Large intestine (tissue), 3 donors: ENCODE data around the gene DTX3L. TPM values are rescaled to one million over a fixed set of nuclear protein-coding genes. Genes with fewer than 3 reads are reported as not detected.
A peak's percentile ranks its signal among the peaks of the same experiment; 100 is the strongest.

Experiments used
- DNase-seq, 2 donors: peaks; one replicate each; pipeline versions ENCODE4 v3.0.0 to v3.0.0-alpha.2; 2013
- H3K27ac ChIP-seq: one replicate; pipeline ENCODE4 v1.5.1; 2013; ENCODE audit warnings: low read length
- H3K27me3 ChIP-seq: 2 replicates; pipeline ENCODE4 v1.6.1; 2013; ENCODE audit warnings: low read length; ENCODE audit not compliant: control insufficient read depth, insufficient read depth
- H3K36me3 ChIP-seq: 2 replicates; pipeline ENCODE4 v1.6.1; 2013; ENCODE audit warnings: low read length; ENCODE audit not compliant: control insufficient read depth, insufficient read depth
- H3K4me1 ChIP-seq: one replicate; pipeline ENCODE4 v1.6.1; 2013; ENCODE audit warnings: low read length; ENCODE audit not compliant: control insufficient read depth, insufficient read depth
- H3K4me3 ChIP-seq: one replicate; pipeline ENCODE4 v1.5.1; 2013; ENCODE audit warnings: low read length
- H3K9me3 ChIP-seq: one replicate; pipeline ENCODE4 v1.6.1; 2013; ENCODE audit warnings: mild to moderate bottlenecking, low read depth, low read length, moderate library complexity; ENCODE audit not compliant: control insufficient read depth
- WGBS: methylation state at CpG from one replicate; pipeline ENCODE4 v1.1.5; 2013; ENCODE audit warnings: low lambda C conversion rate; ENCODE audit not compliant: insufficient coverage; 5-methylcytosine and 5-hydroxymethylcytosine counted together
- polyA plus RNA-seq: library from polyadenylated mRNA; unstranded; fragments of 120-200 nt; gene quantifications from one replicate; pipeline ENCODE4 v1.2.1, GENCODE V29; 2013

Gene DTX3L
- polyA plus RNA-seq, 1 donor: 34.0 TPM

DNA sequence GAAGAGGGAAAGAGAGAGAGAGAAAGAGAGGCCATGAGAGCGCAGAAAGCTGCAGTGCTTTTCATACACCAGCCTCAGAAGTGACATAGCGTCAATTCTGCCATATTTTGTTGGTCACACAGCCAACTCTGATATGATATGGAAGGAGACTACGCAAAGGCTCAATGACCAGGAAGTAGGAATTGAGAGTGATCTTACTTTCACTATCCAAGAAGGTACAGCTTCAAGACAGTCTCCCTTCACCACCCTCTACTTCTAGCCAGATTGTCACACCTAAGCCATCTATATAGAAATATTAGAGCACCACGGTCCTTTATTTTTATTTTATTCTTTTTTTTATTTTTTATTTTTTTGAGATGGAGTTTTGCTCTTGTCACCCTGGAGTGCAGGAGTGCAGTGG is 34.4 kb downstream of the DTX3L start:
- WGBS: no CpG with 5 or more reads among the region's 4 CpGs
- Histone ChIP-seq H3K27ac (no peak overlapping the region), H3K9me3 (no peaks in the 10 kb centered on the region), H3K4me1 (no peaks in the 10 kb centered on the region), H3K27me3 (no peaks in the 10 kb centered on the region), H3K4me3 (no peak overlapping the region), H3K36me3 (no peaks in the 10 kb centered on the region)
- DNase-seq: no peak

DNA sequence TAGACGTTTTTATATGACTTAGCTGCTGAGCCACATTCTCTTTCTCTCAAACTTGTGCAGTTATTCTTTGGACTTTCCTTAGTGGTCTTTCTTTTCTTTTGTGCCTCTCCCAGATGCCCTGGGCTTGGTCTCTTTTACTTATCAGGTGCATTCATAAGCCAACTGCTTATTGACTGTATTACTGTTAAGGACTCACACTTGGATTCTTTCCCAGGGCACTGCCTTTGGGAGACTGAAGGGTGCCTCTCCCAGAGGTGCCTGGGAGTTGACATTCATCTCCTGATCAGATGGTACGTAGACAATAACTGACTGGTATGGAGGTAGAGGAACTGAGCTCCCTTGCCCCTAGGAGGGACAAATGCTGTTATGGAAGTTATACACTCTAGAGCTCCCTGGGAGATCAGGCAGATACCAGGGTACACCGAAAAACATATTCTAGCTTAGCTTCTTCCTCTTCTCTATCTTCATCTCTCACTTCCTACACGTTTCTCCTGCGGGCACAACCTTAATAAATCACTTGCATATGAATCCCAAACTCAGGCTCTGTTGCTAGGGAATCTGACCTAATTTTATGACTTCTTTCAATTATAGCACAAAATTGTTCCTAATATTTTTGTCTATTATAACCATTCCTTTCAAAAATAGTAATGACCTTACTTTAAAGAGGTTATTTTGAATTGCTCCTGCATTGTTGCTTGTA is 38.0 kb downstream of the DTX3L start:
- H3K4me1 ChIP-seq: no peaks in the 10 kb centered on the region
- H3K4me3 ChIP-seq: no peak overlapping the region
- WGBS: 50% methylated on average over 1 of the region's 5 CpGs
- H3K27me3 ChIP-seq: no peaks in the 10 kb centered on the region
- no peak overlapping the region for H3K27ac ChIP-seq
- H3K9me3 ChIP-seq: no peaks in the 10 kb centered on the region
- no peaks in the 10 kb centered on the region for H3K36me3 ChIP-seq
- no peak for DNase-seq

DNA sequence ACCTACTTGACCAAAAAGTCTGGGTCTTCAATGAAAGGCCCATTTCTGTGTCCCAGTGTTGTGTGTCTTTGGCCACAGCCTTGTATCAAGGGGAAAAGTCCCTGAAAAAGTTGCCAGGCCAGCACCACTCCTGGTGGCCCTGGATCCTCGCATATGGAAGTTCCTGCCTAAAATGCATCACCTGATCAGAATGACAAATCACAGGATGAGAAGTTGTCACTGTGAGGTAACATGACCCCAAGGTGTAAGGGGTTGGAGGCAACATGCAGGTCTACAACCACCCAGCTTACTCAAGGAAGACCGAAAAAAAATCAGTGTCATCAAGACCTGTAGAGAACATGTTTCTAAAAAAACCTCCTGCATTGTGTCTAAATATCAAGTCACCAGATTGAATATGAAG is 38.9 kb downstream of the DTX3L start:
- no CpG with 5 or more reads among the region's 2 CpGs for WGBS
- Histone ChIP-seq H3K4me1 (no peaks in the 10 kb centered on the region), H3K27ac (no peak overlapping the region), H3K9me3 (no peaks in the 10 kb centered on the region), H3K4me3 (no peak overlapping the region), H3K36me3 (no peaks in the 10 kb centered on the region), H3K27me3 (no peaks in the 10 kb centered on the region)
- no peak for DNase-seq

DNA sequence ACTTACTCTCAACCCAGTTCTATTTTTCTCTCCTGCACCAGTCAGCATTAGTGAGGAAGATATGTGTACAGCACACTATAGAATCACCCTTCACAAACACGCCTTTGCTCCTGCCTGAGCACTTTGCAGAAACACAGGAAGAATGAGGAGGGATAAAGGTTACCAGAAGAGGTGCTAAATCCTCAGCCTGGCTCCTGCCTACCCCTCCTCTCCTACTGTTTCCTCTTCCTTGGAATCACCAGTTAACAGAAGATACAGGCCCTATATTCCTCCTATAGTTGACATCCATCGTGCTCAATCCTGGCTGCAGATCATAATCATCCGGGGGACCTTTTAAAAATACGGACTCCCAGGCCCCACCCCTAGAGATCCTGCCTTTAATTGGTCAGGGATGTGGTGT is 42.2 kb downstream of the DTX3L start:
- no peaks in the 10 kb centered on the region for H3K9me3 ChIP-seq
- H3K4me3 ChIP-seq: no peak overlapping the region
- no peak overlapping the region for H3K27ac ChIP-seq
- no peak for DNase-seq
- no CpG with 5 or more reads among the region's 4 CpGs for WGBS
- H3K36me3 ChIP-seq: no peaks in the 10 kb centered on the region
- H3K27me3 ChIP-seq: no peaks in the 10 kb centered on the region
- H3K4me1 ChIP-seq: no peaks in the 10 kb centered on the region

DNA sequence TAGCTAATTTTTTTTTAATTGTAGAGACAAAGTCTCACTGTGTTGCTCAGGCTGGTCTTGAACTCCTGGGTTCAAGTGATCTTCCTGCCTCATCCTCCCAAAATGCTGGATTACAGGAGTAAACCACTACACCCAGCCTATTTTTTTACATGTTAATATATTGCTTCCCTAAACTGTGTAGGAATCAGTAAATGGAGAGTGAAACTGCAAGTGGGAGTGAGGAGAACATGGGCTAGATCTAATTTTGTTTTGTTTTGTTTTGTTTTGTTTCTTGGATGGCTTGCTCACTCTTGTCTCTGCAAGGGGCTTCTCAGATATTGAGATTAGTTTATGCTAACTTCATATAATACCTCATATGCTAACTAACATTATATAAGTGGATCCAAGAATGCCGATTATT is 44.8 kb downstream of the DTX3L start:
- Histone ChIP-seq H3K27me3 (no peaks in the 10 kb centered on the region), H3K27ac (no peak overlapping the region), H3K4me3 (no peak overlapping the region), H3K36me3 (no peaks in the 10 kb centered on the region), H3K9me3 (no peaks in the 10 kb centered on the region), H3K4me1 (no peaks in the 10 kb centered on the region)
- DNase-seq: no peak
- WGBS: 100% methylated on average over 1 of the region's 1 CpG

DNA sequence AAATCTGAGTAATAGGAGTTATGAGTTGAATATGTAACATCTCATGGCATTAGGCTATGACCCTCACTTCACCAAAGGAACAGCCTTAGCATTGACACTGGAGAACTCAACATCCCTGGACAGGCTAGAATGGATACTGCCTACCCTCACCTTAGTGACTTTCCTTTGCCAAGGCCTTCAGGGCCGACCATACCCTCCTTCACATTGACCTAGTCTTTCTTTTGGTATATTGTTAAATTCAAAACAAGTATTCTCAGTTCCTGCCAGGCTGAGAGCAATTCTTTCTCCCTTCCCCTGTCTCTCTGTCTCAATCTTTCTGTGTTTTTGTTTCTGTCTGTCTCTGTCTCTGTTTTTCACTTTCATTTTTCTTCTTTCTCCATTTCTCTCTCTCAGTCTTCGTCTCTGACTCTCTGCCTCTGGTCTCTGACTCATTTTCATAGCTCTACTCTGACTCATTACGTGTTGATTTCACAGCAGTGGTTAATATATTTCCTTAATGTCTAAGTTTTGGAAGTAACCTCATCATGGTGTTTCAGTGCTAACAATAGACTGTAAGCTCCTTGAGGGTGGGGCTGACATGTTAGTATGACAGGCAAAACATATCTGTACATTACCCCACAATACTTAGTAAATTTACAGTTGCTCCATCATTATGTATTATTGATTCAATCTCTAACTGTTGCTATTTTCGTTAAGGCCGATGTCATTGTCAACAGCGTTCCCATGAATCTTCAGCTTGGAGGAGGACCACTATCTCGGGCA is 45.8 kb downstream of the DTX3L start:
- no peak overlapping the region for H3K4me3 ChIP-seq
- no peak overlapping the region for H3K27ac ChIP-seq
- no peaks in the 10 kb centered on the region for H3K4me1 ChIP-seq
- H3K27me3 ChIP-seq: no peaks in the 10 kb centered on the region
- no peak for DNase-seq
- no peaks in the 10 kb centered on the region for H3K36me3 ChIP-seq
- WGBS: 86% methylated on average over 2 of the region's 7 CpGs
- no peaks in the 10 kb centered on the region for H3K9me3 ChIP-seq

DNA sequence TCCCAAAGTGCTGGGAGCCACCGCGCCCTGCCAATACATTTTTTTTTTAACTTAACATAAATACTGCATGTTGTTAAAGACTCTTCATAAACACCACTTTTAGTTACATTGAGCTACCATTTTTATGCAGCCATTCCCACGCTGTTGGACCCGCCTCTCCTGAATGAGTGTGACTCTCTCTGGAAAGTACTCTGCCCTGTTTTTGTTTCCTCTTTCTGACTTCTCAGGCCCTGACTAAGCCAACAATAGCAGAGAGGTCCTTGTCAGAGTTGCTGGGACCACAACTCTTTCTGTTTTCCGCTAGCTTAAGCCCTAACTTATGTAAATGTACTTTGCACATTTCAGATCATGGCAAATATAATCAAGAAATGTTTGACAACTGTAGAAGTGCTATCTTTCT is 48.6 kb downstream of the DTX3L start:
- Histone ChIP-seq H3K36me3 (no peaks in the 10 kb centered on the region), H3K27me3 (no peaks in the 10 kb centered on the region), H3K4me1 (no peaks in the 10 kb centered on the region), H3K9me3 (no peaks in the 10 kb centered on the region), H3K27ac (no peak overlapping the region), H3K4me3 (no peak overlapping the region)
- DNase-seq: no peak
- WGBS: 100% methylated on average over 1 of the region's 5 CpGs

DNA sequence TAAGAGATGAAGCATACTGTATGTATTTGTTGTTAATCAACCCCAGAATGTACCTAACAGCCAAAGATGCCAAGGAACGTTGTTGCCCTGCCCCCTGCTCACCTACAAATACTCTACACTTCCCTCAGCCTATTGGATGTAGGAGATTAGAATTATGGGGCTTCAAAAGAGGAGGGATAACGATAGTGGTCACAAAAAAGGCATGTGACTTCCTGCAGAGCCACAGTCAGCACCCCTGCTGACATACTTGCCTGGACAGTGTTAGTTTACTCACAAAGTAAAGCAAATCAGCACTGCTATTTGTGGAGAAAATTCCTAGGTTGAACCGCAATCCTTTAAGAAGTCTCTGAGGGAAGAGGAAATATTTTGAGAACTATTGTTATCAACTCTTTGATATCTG is 51.2 kb downstream of the DTX3L start:
- Histone ChIP-seq H3K27ac (no peak overlapping the region), H3K27me3 (peaks cover 5% of the 10 kb centered on the region), H3K36me3 (no peaks in the 10 kb centered on the region), H3K9me3 (no peaks in the 10 kb centered on the region), H3K4me1 (no peaks in the 10 kb centered on the region), H3K4me3 (no peak overlapping the region)
- WGBS: 60% methylated on average over 1 of the region's 3 CpGs
- DNase-seq: no peak

DNA sequence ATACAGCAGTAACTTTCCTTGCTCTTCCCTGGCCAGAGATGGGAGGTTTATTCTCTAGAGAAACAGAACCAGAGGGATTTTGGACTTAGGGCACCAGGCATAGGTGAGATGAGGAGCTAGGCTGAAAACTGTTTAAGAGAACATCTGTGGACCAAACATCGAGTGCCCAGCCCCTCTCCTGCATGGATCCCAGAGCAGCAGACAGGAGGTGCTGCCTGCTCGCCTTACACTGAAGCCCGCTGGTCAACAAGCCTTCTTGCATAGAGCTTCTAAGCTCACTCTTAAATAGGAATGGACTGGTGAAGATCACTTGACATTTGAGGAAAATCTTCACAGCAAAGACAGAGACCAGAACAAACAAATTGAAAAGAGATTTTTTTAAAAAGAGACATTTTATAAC is 54.5 kb downstream of the DTX3L start:
- Histone ChIP-seq H3K27me3 (peaks cover 5% of the 10 kb centered on the region), H3K9me3 (no peaks in the 10 kb centered on the region), H3K4me3 (no peak overlapping the region), H3K27ac (no peak overlapping the region), H3K36me3 (no peaks in the 10 kb centered on the region), H3K4me1 (no peaks in the 10 kb centered on the region)
- no peak for DNase-seq
- no CpG with 5 or more reads among the region's 3 CpGs for WGBS

DNA sequence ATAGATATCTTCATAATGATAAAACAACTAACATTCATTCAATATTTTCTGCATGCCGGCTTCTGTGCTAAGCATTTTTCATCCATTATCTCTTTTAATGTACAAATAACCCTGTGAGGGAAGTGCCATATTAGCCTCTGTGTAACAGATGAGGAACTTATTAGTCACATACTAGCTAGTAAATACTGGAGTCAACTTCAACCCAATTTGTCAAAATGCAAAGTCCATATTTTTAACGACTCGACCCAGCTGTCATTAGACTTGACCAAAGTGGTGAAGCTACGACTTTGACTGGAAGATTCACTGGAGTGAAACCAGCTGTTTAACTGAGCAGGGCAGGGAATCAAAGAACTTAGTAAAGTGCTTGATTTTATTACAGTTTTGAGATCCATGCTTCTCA is 54.9 kb downstream of the DTX3L start:
- WGBS: 75% methylated on average over 1 of the region's 4 CpGs
- Histone ChIP-seq H3K9me3 (no peaks in the 10 kb centered on the region), H3K4me1 (no peaks in the 10 kb centered on the region), H3K36me3 (no peaks in the 10 kb centered on the region), H3K27me3 (peaks cover 5% of the 10 kb centered on the region), H3K27ac (no peak overlapping the region), H3K4me3 (no peak overlapping the region)
- no peak for DNase-seq

DNA sequence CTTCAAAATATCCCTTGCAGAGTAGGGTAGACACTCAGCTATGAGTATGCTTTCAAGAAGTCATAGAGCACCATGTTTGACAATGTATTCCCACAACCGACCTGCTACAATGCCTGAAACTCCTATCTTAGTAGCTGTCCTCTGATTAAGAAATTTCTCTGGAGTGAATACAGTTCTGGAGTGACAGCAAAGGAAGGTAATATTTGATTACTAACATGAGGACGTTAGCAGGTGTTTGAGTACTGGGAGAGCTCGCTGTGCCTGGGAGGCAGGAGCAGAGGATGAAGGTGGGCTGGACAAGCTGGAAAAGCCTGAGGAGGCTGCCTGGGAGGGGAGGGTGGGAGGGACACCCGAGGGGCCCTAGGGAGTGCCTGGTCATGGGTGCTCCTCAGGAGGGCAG is 56.3 kb downstream of the DTX3L start:
- no peak overlapping the region for H3K27ac ChIP-seq
- no peaks in the 10 kb centered on the region for H3K9me3 ChIP-seq
- WGBS: 80% methylated on average over 1 of the region's 4 CpGs

More for the DNA sequence above, 56.3 kb downstream of the DTX3L start:
- H3K36me3 ChIP-seq: no peaks in the 10 kb centered on the region
- DNase-seq: peak in 1 of 2 donors; percentile 8
- no peaks in the 10 kb centered on the region for H3K4me1 ChIP-seq
- H3K27me3 ChIP-seq: peaks cover 5% of the 10 kb centered on the region
- no peak overlapping the region for H3K4me3 ChIP-seq
